Right cardiac atrium (tissue), 5 donors: ENCODE results near the gene TRPV5. TPM values are rescaled to one million over a fixed set of nuclear protein-coding genes. Genes with fewer than 3 reads are reported as not detected.
A peak's percentile ranks its signal among the peaks of the same experiment; 100 is the strongest.

Source experiments
- ATAC-seq, 2 donors: fragments of 200-7000 bp; cut with Tn5 transposase; one replicate each; pipeline versions ENCODE4 v1.8.0 to v1.9.1; 2020; ENCODE audit warnings: moderate library complexity in 2 of 2, mild to moderate bottlenecking in 1 of 2
- DNase-seq, 3 donors: peaks; one replicate each; pipeline ENCODE4 v3.0.0-alpha.2; 2020
- H3K27ac ChIP-seq: one replicate; pipeline ENCODE4 v1.5.1; 2013; ENCODE audit warnings: mild to moderate bottlenecking, low read length, control low read depth, moderate library complexity
- H3K27me3 ChIP-seq: one replicate; pipeline ENCODE4 v1.6.1; 2013; ENCODE audit not compliant: control insufficient read depth, insufficient read depth
- H3K4me1 ChIP-seq: one replicate; pipeline ENCODE4 v1.6.1; 2013; ENCODE audit warnings: low read length; ENCODE audit not compliant: control insufficient read depth, insufficient read depth
- H3K4me3 ChIP-seq: one replicate; pipeline ENCODE4 v1.5.1; 2013; ENCODE audit warnings: low read length, control low read depth
- H3K9me3 ChIP-seq: one replicate; pipeline ENCODE4 v1.6.1; 2013; ENCODE audit warnings: low read length; ENCODE audit not compliant: control insufficient read depth
- WGBS: extraction: QIAGEN DNeasy Blood & Tissue Kit; methylation state at CpG from one replicate; pipeline ENCODE4 v1.1.7; 2013; 5-methylcytosine and 5-hydroxymethylcytosine counted together
- intact Hi-C, 4 donors: fragments of 100-400 bp; cut with DNase I; formaldehyde crosslinking; loops; one replicate each; pipeline versions ENCODE4 v1.11.0 to v1.14.0; 2022 to 2023
- polyA plus RNA-seq: library from polyadenylated mRNA; stranded (reverse); fragments of 200-250 nt; gene quantifications from one replicate; pipeline ENCODE4 v1.2.3, GENCODE V29; 2013
- total RNA-seq, 4 donors: library from RNA; stranded (reverse); fragmentation: NEBNext Ultra II Directional; extraction: Animal tissue kit (Norgen Biotek cat#: 25700); gene quantifications; one replicate each; pipeline ENCODE4 v1.2.1, GENCODE V29; 2021
- donor health status: healthy with polysubstance abuse.
- donor health status: DM: no; HTN: yes; CAD: no.
- donor health status: DM: no; HTN: no; CAD: no.
- donor health status: DM: no; HTN: yes; CAD: no; lungs with severe emphysema.
- donor health status: DM: yes; HTN: yes; CAD: no.

TRPV5 gene
- total and polyA plus RNA-seq, 5 donors, result not detected

GRCh38 chr7:142867398-142868187 lies 66.0 kb downstream of the TRPV5 start:
- H3K27ac ChIP-seq, result no peak overlapping the region
- H3K27me3 ChIP-seq, result no peaks in the 10 kb centered on the region
- no peaks in the 10 kb centered on the region for H3K4me1 ChIP-seq
- H3K9me3 ChIP-seq, result no peaks in the 10 kb centered on the region
- intact Hi-C loops, result no loop called here
- no peak overlapping the region for H3K4me3 ChIP-seq
- ATAC-seq (no peak), DNase-seq (no peak)
- 70% methylated on average over 18 of the region's 18 CpGs for WGBS

DNA sequence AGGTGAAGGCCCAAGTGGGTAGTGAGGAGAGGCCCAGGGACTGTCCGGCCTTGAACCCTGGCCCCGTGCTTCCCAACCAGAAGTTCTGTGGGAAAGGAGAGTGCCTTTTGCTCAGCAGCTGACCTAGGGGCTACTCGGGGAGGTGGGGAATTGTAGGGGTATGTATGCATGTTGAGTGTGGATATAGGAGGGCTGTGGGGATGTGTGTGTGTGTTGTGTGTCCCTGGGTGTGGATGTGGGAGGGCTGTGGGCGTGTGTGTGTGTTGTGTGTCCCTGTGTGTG lies 66.5 kb downstream of the TRPV5 start:
- ATAC-seq (no peak), DNase-seq (no peak)
- no peaks in the 10 kb centered on the region for H3K27me3 ChIP-seq
- H3K27ac ChIP-seq, result no peak overlapping the region
- intact Hi-C loops, result no loop called here
- no peaks in the 10 kb centered on the region for H3K9me3 ChIP-seq
- H3K4me1 ChIP-seq, result no peaks in the 10 kb centered on the region
- no peak overlapping the region for H3K4me3 ChIP-seq
- 78% methylated on average over 4 of the region's 4 CpGs for WGBS

DNA sequence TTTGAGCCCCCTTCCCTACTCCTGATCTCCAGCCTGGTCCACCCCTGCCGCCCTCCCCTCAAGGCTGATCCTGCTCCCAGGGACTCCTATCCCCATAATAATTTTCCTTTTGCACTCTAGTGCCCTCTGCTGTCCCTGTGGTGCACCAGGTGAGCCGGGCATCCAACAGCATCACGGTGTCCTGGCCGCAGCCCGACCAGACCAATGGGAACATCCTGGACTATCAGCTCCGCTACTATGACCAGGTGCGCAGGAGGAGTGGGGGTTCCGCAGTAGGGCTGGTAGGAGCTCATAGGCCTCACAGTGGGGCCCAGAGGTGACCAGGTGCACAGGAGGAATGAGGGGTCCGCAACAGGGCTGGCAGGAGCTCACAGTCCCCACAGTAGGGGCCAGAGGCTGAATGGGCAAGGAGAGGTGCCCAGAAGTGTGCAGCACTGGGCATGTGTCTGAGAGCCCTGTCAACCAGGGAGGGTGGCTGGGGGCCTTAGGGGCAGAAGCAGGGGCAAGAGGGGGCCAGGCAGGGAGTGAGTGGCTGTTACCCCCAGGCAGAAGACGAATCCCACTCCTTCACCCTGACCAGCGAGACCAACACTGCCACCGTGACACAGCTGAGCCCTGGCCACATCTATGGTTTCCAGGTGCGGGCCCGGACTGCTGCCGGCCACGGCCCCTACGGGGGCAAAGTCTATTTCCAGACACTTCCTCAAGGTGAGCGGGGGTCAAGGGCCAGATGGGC lies 67.0 kb downstream of the TRPV5 start:
- DNase-seq, result no peak
- Histone ChIP-seq H3K4me3 (no peak overlapping the region), H3K27ac (no peak overlapping the region), H3K27me3 (no peaks in the 10 kb centered on the region), H3K4me1 (no peaks in the 10 kb centered on the region), H3K9me3 (no peaks in the 10 kb centered on the region)
- intact Hi-C loops, result no loop called here
- WGBS, result 76% methylated on average over 18 of the region's 18 CpGs
- ATAC-seq, result peak in 1 of 2 donors; percentile 14

DNA sequence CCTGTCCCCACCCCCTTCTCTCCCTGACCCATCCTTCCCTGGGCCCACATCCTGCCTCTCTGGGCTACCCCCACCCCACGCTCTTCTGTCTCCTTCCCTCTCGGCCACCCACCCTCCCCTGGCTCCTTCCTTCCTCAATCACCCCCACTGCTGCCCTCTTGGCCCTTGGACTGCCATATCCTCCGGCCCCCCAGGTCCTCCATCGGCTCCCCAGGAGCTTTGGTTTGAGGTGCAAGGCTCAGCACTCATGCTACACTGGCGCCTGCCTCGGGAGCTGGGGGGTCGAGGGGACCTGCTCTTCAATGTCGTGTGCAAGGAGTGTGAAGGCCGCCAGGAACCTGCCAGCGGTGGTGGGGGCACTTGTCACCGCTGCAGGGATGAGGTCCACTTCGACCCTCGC lies 67.8 kb downstream of the TRPV5 start:
- ATAC-seq (no peak), DNase-seq (no peak)
- WGBS, result 54% methylated on average over 13 of the region's 13 CpGs
- H3K4me1 ChIP-seq, result no peaks in the 10 kb centered on the region
- no peaks in the 10 kb centered on the region for H3K27me3 ChIP-seq
- no peaks in the 10 kb centered on the region for H3K9me3 ChIP-seq
- no peak overlapping the region for H3K27ac ChIP-seq
- H3K4me3 ChIP-seq, result no peak overlapping the region
- intact Hi-C loops, result no loop called here

GRCh38 chr7:142864980-142865747 lies 68.4 kb downstream of the TRPV5 start:
- intact Hi-C loops, result no loop called here
- H3K4me1 ChIP-seq, result no peaks in the 10 kb centered on the region
- no peak overlapping the region for H3K4me3 ChIP-seq
- H3K27me3 ChIP-seq, result no peaks in the 10 kb centered on the region
- H3K9me3 ChIP-seq, result no peaks in the 10 kb centered on the region
- no peak for ATAC-seq
- 78% methylated on average over 14 of the region's 14 CpGs for WGBS
- DNase-seq, result no peak
- no peak overlapping the region for H3K27ac ChIP-seq

- no peak overlapping the region for H3K27ac ChIP-seq
- ATAC-seq, result no peak
- no peak overlapping the region for H3K4me3 ChIP-seq
- H3K4me1 ChIP-seq, result no peaks in the 10 kb centered on the region
- H3K27me3 ChIP-seq, result no peaks in the 10 kb centered on the region
- intact Hi-C loops, result no loop called here
- WGBS, result 89% methylated on average over 37 of the region's 37 CpGs
- DNase-seq, result no peak
- no peaks in the 10 kb centered on the region for H3K9me3 ChIP-seq
These were observed 69.5 kb downstream of the TRPV5 start for GRCh38 chr7:142863891-142864685.

DNA sequence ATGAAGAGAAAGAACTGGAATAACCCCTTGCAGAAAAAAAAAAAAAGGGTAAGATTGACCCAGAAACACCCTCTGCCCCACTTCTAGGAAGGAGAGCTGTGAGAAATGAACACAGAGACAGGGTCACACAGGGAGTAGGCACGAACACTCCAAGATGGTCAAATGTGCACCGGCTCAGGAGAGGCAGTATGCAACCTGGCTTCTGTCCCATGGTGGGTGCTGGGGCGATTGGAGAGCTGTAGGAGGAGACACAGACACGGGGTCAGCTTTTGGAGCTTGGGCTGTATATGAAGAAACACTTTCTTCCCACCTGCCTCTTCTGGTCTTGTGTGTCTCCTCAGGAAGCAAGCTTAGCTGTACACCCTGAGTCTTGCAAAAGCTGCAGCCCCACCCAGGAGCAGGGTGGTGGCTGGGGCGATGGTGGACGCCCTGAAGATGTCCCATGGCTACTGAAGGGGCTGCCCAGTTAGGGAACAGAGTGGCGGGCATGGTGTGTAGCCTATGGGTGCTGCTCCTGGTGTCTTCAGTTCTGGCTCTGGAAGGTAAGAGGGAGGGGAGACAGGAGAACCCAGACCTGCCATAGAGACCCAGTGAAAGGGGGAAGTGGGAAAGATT lies 70.7 kb downstream of the TRPV5 start:
- no peaks in the 10 kb centered on the region for H3K9me3 ChIP-seq
- WGBS, result 79% methylated on average over 7 of the region's 7 CpGs
- DNase-seq, result no peak
- H3K27me3 ChIP-seq, result no peaks in the 10 kb centered on the region
- ATAC-seq, result no peak
- no peak overlapping the region for H3K4me3 ChIP-seq
- intact Hi-C loops, result no loop called here
- no peak overlapping the region for H3K27ac ChIP-seq
- H3K4me1 ChIP-seq, result no peaks in the 10 kb centered on the region

- no peak for DNase-seq
- Histone ChIP-seq H3K4me1 (no peaks in the 10 kb centered on the region), H3K4me3 (no peak overlapping the region), H3K27ac (no peak overlapping the region), H3K27me3 (no peaks in the 10 kb centered on the region), H3K9me3 (no peaks in the 10 kb centered on the region)
- no peak for ATAC-seq
- 89% methylated on average over 4 of the region's 4 CpGs for whole genome bisulfite sequencing
- intact Hi-C loops, result no loop called here
These were observed 71.2 kb downstream of the TRPV5 start for GRCh38 chr7:142862351-142862750.

DNA sequence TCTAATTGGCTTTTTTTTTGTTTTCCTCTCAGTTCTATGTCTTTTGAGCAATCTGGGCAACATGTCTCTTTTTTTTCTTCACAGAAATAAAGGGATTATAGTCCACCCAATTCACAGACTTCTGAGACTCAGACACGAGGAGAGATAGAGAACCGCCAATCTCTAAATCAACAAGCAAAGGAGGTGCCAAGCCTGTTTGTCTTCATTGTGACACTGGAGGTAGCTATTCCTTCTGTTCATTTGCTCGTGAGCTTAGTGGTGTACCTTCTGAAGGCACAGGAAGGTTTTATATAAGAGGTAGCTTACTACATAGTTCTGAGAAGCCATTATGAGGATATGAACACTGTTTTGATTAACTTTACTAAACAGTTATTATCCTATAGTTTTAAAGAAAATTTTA lies 72.6 kb downstream of the TRPV5 start:
- Histone ChIP-seq H3K27me3 (no peaks in the 10 kb centered on the region), H3K27ac (no peak overlapping the region), H3K4me3 (no peak overlapping the region), H3K4me1 (no peaks in the 10 kb centered on the region), H3K9me3 (no peaks in the 10 kb centered on the region)
- intact Hi-C loops, result no loop called here
- ATAC-seq, result no peak
- DNase-seq, result no peak
- 70% methylated on average over 3 of the region's 3 CpGs for WGBS

DNA sequence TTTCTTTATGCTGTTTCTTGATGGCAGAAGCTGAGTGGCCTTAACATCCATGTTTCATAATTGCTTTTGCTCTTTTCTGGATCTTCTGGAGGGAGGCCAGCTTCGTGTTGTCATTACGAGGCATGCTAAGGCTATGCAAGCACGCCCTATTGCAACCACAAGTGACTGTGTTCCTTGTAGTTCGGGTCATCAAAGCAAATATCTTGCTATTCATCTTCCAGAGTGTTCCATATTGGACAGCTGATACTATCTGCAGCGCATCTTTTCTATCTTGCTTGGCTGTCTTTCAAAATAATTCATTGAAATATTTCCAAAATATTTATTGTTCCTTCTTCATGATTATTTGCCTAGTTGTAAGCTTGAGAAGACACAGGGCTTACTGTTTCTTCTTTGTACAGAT lies 73.7 kb downstream of the TRPV5 start:
- no peaks in the 10 kb centered on the region for H3K27me3 ChIP-seq

More for the DNA sequence above, 73.7 kb downstream of the TRPV5 start:
- intact Hi-C loops, result loop anchor here in 2 of 4 donors (5.0 to 10.0 kb wide), 2 partner anchors 355 to 357 kb away; no protein-coding TSS in a partner anchor
- no peak overlapping the region for H3K4me3 ChIP-seq
- H3K9me3 ChIP-seq, result no peaks in the 10 kb centered on the region
- ATAC-seq (no peak), DNase-seq (peak in 2 of 3 donors; percentile 75 to 80)
- H3K4me1 ChIP-seq, result no peaks in the 10 kb centered on the region
- no peak overlapping the region for H3K27ac ChIP-seq
- 44% methylated on average over 5 of the region's 5 CpGs for WGBS
